ENCODE data around the gene RPL21. TPM values are rescaled to one million over a fixed set of nuclear protein-coding genes. Genes with fewer than 3 reads are reported as not detected.

Gene RPL21
- total RNA-seq, 1 experiment from 2014 or later, result 1,158 TPM

DNA sequence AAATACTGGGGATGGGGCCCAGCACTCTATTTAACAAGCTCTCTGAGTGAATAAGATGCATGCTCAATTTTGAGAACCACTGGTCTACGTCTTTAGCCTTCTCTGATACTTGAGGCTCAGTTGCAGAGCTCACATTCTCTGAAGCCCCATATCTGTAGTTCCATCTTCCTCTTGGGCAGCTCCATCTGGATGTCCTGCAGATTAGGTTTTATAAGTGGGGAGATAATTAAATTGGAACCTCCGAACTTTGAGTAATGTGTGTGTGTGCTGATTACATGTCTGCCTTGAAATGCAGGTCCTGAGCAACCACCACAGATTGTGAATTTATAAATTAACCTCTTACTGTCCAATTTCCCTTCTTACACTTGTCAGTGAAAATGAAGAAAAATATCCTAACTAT lies 12.1 kb downstream of the RPL21 start:
- no peaks in the 10 kb centered on the region for H3K27me3 Mint-ChIP-seq (ENCODE audit: insufficient read depth, unreplicated experiment)
- Histone ChIP-seq H3K36me3 (ENCODE audit: control insufficient read depth, insufficient read depth, low read length) (no peaks in the 10 kb centered on the region; the same call in 1 of the 2 replicates), H3K4me1 (no peaks in the 10 kb centered on the region), H3K27me3 (replicated peaks; ENCODE audit: control insufficient read depth, insufficient read depth, low read length) (no peaks in the 10 kb centered on the region), H3K4me3 (ENCODE audit: low read depth, low read length) (no peak overlapping the region), H3K9me3 (no peaks in the 10 kb centered on the region)
- no peak for DNase-seq
- ChIA-PET POLR2A (no interaction called here), CTCF (interaction anchor here (0.6 kb wide), 1 partner anchor 179 kb away, joined by 3 read pairs; no protein-coding TSS in a partner anchor)
- no peaks in the 10 kb centered on the region for H3K4me1 Mint-ChIP-seq (ENCODE audit: low read depth, unreplicated experiment)
- no TSS peak for BruUV-seq (replicated peaks)
- no peak overlapping the region for H3K4me3 Mint-ChIP-seq (ENCODE audit: unreplicated experiment)
- intact Hi-C loops (cut with micrococcal nuclease; ENCODE audit: unreplicated experiment), result no loop called here
- peaks cover 62% of the 10 kb centered on the region for H3K36me3 Mint-ChIP-seq (ENCODE audit: insufficient read depth, unreplicated experiment)
- no peaks in the 10 kb centered on the region for H3K9me3 Mint-ChIP-seq (ENCODE audit: unreplicated experiment)
- TF ChIP-seq CTCF (IDR thresholded peaks at IDR 0.05; ENCODE audit: insufficient read depth in 1 of 2, low read depth in 1 of 2, low read length in 1 of 2, severe bottlenecking in 1 of 2, unreplicated experiment in 1 of 2), result no peak
- no peak overlapping the region for H3K27ac Mint-ChIP-seq (ENCODE audit: unreplicated experiment)

GRCh38 chr13:27264181-27264580 lies 12.8 kb downstream of the RPL21 start:
- H3K9me3 Mint-ChIP-seq (ENCODE audit: unreplicated experiment), result no peaks in the 10 kb centered on the region
- Histone ChIP-seq H3K9me3 (no peaks in the 10 kb centered on the region), H3K27me3 (replicated peaks; ENCODE audit: control insufficient read depth, insufficient read depth, low read length) (no peaks in the 10 kb centered on the region), H3K4me3 (ENCODE audit: low read depth, low read length) (no peak overlapping the region), H3K36me3 (ENCODE audit: control insufficient read depth, insufficient read depth, low read length) (no peaks in the 10 kb centered on the region; the same call in 1 of the 2 replicates), H3K4me1 (peaks cover 2% of the 10 kb centered on the region; the same call in 1 of the 2 replicates)
- POLR2A ChIA-PET, result no interaction called here
- no peak overlapping the region for H3K4me3 Mint-ChIP-seq (ENCODE audit: unreplicated experiment)
- peaks cover 54% of the 10 kb centered on the region for H3K36me3 Mint-ChIP-seq (ENCODE audit: insufficient read depth, unreplicated experiment)
- H3K27ac Mint-ChIP-seq (ENCODE audit: unreplicated experiment), result no peak overlapping the region
- H3K27me3 Mint-ChIP-seq (ENCODE audit: insufficient read depth, unreplicated experiment), result no peaks in the 10 kb centered on the region
- intact Hi-C loops (cut with micrococcal nuclease; ENCODE audit: unreplicated experiment), result no loop called here
- no peak for TF ChIP-seq CTCF (IDR thresholded peaks at IDR 0.05; ENCODE audit: insufficient read depth in 1 of 2, low read depth in 1 of 2, low read length in 1 of 2, severe bottlenecking in 1 of 2, unreplicated experiment in 1 of 2)
- CTCF ChIA-PET, result no interaction called here
- H3K4me1 Mint-ChIP-seq (ENCODE audit: low read depth, unreplicated experiment), result no peaks in the 10 kb centered on the region
- no TSS peak for BruUV-seq (replicated peaks)
- no peak for DNase-seq

DNA sequence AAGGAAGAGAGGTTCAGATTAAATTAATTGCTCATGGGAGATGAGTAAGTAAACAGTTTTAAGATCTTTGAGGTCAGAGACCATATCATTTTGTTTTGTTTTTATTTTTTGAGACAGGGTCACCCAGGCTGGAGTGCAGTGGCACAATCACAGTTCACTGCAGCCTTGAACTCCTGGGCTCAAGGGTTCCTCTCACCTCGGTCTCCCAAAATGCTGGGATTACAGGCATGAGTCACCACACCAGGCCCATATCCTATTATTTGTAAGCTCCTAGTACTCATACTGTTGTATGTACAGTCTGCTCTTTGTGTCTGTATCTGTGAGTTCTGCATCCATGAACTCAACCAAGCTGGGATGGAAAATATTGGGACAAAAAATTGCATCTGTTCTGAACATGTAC lies 13.3 kb downstream of the RPL21 start:
- peaks cover 50% of the 10 kb centered on the region for H3K36me3 Mint-ChIP-seq (ENCODE audit: insufficient read depth, unreplicated experiment)
- H3K27me3 ChIP-seq (replicated peaks; ENCODE audit: control insufficient read depth, insufficient read depth, low read length), result no peaks in the 10 kb centered on the region
- peaks cover 4% of the 10 kb centered on the region; the same call in 1 of the 2 replicates for H3K4me1 ChIP-seq
- H3K9me3 Mint-ChIP-seq (ENCODE audit: unreplicated experiment), result no peaks in the 10 kb centered on the region
- no peak overlapping the region for H3K4me3 ChIP-seq (ENCODE audit: low read depth, low read length)
- no TSS peak for BruUV-seq (replicated peaks)
- H3K9me3 ChIP-seq, result no peaks in the 10 kb centered on the region
- H3K4me3 Mint-ChIP-seq (ENCODE audit: unreplicated experiment), result no peak overlapping the region
- no peak for DNase-seq
- no peaks in the 10 kb centered on the region; the same call in 1 of the 2 replicates for H3K36me3 ChIP-seq (ENCODE audit: control insufficient read depth, insufficient read depth, low read length)
- POLR2A ChIA-PET, result no interaction called here
- intact Hi-C loops (cut with micrococcal nuclease; ENCODE audit: unreplicated experiment), result no loop called here
- CTCF ChIA-PET, result no interaction called here
- TF ChIP-seq CTCF (IDR thresholded peaks at IDR 0.05; ENCODE audit: insufficient read depth in 1 of 2, low read depth in 1 of 2, low read length in 1 of 2, severe bottlenecking in 1 of 2, unreplicated experiment in 1 of 2), result no peak
- H3K27me3 Mint-ChIP-seq (ENCODE audit: insufficient read depth, unreplicated experiment), result no peaks in the 10 kb centered on the region
- H3K27ac Mint-ChIP-seq (ENCODE audit: unreplicated experiment), result no peak overlapping the region
- H3K4me1 Mint-ChIP-seq (ENCODE audit: low read depth, unreplicated experiment), result no peaks in the 10 kb centered on the region
